Measurements from ENCODE around the gene LRP1B. TPM values are rescaled to one million over a fixed set of nuclear protein-coding genes. Genes with fewer than 3 reads are reported as not detected.

The LRP1B gene
- total and polyA plus RNA-seq, 2 of the 8 experiments (the other 6 are each of a cell fraction or from before 2014, with no cell fraction given), result 0.03 TPM; not detected in 1

GRCh38 chr2:141523199-141523598 lies 607.6 kb downstream of the LRP1B start:
- H2BK12ac ChIP-seq (ENCODE audit: low read depth, low read length), result no peak overlapping the region
- TF ChIP-seq SUZ12 (IDR thresholded peaks at IDR 0.05; ENCODE audit: low read length) (no peak), NRF1 (IDR thresholded peaks at IDR 0.05; ENCODE audit: low read depth, low read length) (no peak), ATF2 (IDR thresholded peaks at IDR 0.05; ENCODE audit: low read length) (no peak), ASH2L (IDR thresholded peaks at IDR 0.05; ENCODE audit: low read length) (no peak), RNF2 (IDR thresholded peaks at IDR 0.05; ENCODE audit: borderline replicate concordance, low read depth, low read length, missing control alignments, poor library complexity, severe bottlenecking) (no peak), CHD2 (IDR thresholded peaks at IDR 0.05; ENCODE audit: low read length) (no peak), SAP30 (IDR thresholded peaks at IDR 0.05; ENCODE audit: insufficient read depth, insufficient replicate concordance, low read length) (no peak), BACH1 (IDR thresholded peaks at IDR 0.05; ENCODE audit: low read length) (no peak), CBX5 (IDR thresholded peaks at IDR 0.05; ENCODE audit: low read depth, low read length) (no peak), KDM5A (IDR thresholded peaks at IDR 0.05; ENCODE audit: low read length) (no peak), RAD21 (IDR thresholded peaks at IDR 0.05 in 1 of 2, conservative IDR thresholded peaks at IDR 0.05 in 1 of 2; ENCODE audit: low read depth in 2 of 2, low read length in 2 of 2) (no peak), E2F6 (IDR thresholded peaks at IDR 0.05) (no peak)
- no peak overlapping the region for H2BK15ac ChIP-seq (ENCODE audit: low read length)
- no peaks in the 10 kb centered on the region for H3K79me2 ChIP-seq (ENCODE audit: control insufficient read depth in 1 of 2, insufficient read depth in 2 of 2, low read length in 2 of 2)
- H3K4me3 ChIP-seq (ENCODE audit: extremely low read depth in 1 of 4, insufficient read depth in 2 of 4, low read depth in 3 of 4, low read length in 4 of 4), result no peak overlapping the region
- no peak overlapping the region for H2AFZ ChIP-seq (ENCODE audit: low read length)
- no peaks in the 10 kb centered on the region for H3K4me1 ChIP-seq (replicated peaks in 1 of 4; ENCODE audit: control insufficient read depth in 3 of 4, insufficient read depth in 4 of 4, low read length in 3 of 4)
- H3K4ac ChIP-seq (replicated peaks; ENCODE audit: insufficient read length, low read depth, low read length), result no peak overlapping the region
- H4K5ac ChIP-seq (ENCODE audit: insufficient read length, low read depth, low read length), result no peak overlapping the region
- H2BK120ac ChIP-seq (replicated peaks; ENCODE audit: low read depth, low read length), result no peak overlapping the region
- ChIA-PET POLR2A (ENCODE audit: partially characterized antibody) (no interaction called here), CTCF (ENCODE audit: partially characterized antibody) (no interaction called here)
- H3K23me2 ChIP-seq (ENCODE audit: low read depth, low read length), result no peaks in the 10 kb centered on the region
- no peaks in the 10 kb centered on the region for H4K20me1 ChIP-seq (replicated peaks in 1 of 2; ENCODE audit: control insufficient read depth in 1 of 2, insufficient read depth in 2 of 2, low read length in 2 of 2)
- no peak overlapping the region for H2AK5ac ChIP-seq (ENCODE audit: low read depth, low read length)
- no peak overlapping the region for H4K8ac ChIP-seq (ENCODE audit: extremely low read depth, insufficient read depth, low read length)
- H2BK20ac ChIP-seq (ENCODE audit: low read length), result no peak overlapping the region
- H3K56ac ChIP-seq (replicated peaks; ENCODE audit: insufficient read length, low read depth, low read length), result no peak overlapping the region
- no peaks in the 10 kb centered on the region for H3K9me3 ChIP-seq (ENCODE audit: insufficient read depth in 2 of 2, low read depth in 1 of 2, low read length in 1 of 2)
- H3K9ac ChIP-seq (replicated peaks in 1 of 4; ENCODE audit: extremely low read depth in 1 of 4, low read depth in 3 of 4, low read length in 3 of 4), result no peak overlapping the region
- FAIRE-seq (no peak), DNase-seq (ENCODE audit: low read depth in 1 of 2, low spot score in 2 of 2) (no peak)
- H3K79me1 ChIP-seq (ENCODE audit: low read depth, low read length), result no peaks in the 10 kb centered on the region
- no peak overlapping the region for H3K27ac ChIP-seq (ENCODE audit: low read depth, low read length)
- no peak overlapping the region for H3K4me2 ChIP-seq (ENCODE audit: insufficient read depth in 1 of 2, low read depth in 2 of 2, low read length in 2 of 2)
- no peak overlapping the region for H3K14ac ChIP-seq (ENCODE audit: insufficient read length)
- no peaks in the 10 kb centered on the region for H3K27me3 ChIP-seq (replicated peaks in 1 of 4; ENCODE audit: control insufficient read depth in 3 of 4, extremely low read depth in 1 of 4, insufficient read depth in 3 of 4, low read length in 3 of 4)
- H3K36me3 ChIP-seq (ENCODE audit: control insufficient read depth in 2 of 4, insufficient read depth in 4 of 4, low read length in 3 of 4), result no peaks in the 10 kb centered on the region
- H4K91ac ChIP-seq (replicated peaks; ENCODE audit: insufficient read length, low read length), result no peak overlapping the region
- H3K18ac ChIP-seq (ENCODE audit: extremely low read depth, low read length), result no peak overlapping the region
- H2BK5ac ChIP-seq (ENCODE audit: low read depth, low read length), result no peak overlapping the region
- no peak overlapping the region for H3K23ac ChIP-seq (ENCODE audit: insufficient read length)

Data from H1 (cell line).